ENCODE measurements around the gene STRA8. TPM values are rescaled to one million over a fixed set of nuclear protein-coding genes. Genes with fewer than 3 reads are reported as not detected.

The STRA8 gene
- total RNA-seq, 1 experiment from 2014 or later, result not detected

DNA sequence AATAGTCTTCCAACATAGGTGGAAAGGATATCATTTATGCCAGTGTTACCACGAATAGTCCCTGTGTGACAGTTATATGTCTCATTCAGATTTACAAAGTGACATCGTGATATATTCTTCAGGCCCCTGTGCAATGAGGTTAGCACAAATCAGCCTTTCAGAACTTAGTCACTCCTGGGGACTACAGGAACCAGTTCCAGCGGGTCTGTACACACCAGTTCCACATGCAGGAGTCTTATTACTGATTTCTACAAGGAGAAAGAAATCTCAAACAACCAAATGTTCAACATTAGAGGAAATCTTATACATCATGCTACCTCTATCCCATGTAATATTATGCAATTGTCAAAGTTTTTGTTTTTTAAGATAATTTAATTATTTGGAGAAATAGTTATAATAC is 17.9 kb upstream of the STRA8 start:
- Mint-ChIP-seq H3K36me3 (ENCODE audit: insufficient read depth in 1 of 3, low read depth in 3 of 3) (no peaks in the 10 kb centered on the region), H3K4me3 (no peak overlapping the region), H3K27me3 (ENCODE audit: low read depth) (peaks cover 4% of the 10 kb centered on the region), H3K4me1 (peaks cover 8 to 17% of the 10 kb centered on the region in 2 experiments), H3K9me3 (no peaks in the 10 kb centered on the region), H3K27ac (no peak overlapping the region)
- WGBS (ENCODE audit: extremely low coverage, insufficient read length, low lambda C conversion rate), result no CpG with 5 or more reads among the region's 3 CpGs
- H4K91ac ChIP-seq (ENCODE audit: insufficient read length, low read depth, low read length), result no peak overlapping the region
- H3K14ac ChIP-seq (ENCODE audit: insufficient read depth, low read length), result no peak overlapping the region
- no peak overlapping the region for H2BK5ac ChIP-seq (ENCODE audit: insufficient read length, low read length)
- no peak overlapping the region for H2BK120ac ChIP-seq (ENCODE audit: low read depth, low read length, poor library complexity, severe bottlenecking)
- H3K4ac ChIP-seq (ENCODE audit: low read depth, low read length), result no peak overlapping the region
- no peak overlapping the region for H3K27ac ChIP-seq (ENCODE audit: insufficient read length, low read depth, low read length)
- H3K56ac ChIP-seq (ENCODE audit: insufficient read length, low read depth, low read length), result no peak overlapping the region
- H2BK20ac ChIP-seq (ENCODE audit: low read depth, low read length, poor library complexity, severe bottlenecking), result no peak overlapping the region
- no peaks in the 10 kb centered on the region for H3K79me2 ChIP-seq (ENCODE audit: insufficient read depth, low read length)
- H3K23me2 ChIP-seq (ENCODE audit: insufficient read length, low read depth, low read length, poor library complexity, severe bottlenecking), result peaks cover 8% of the 10 kb centered on the region
- no peak overlapping the region for H3K18ac ChIP-seq (ENCODE audit: insufficient read length, low read depth, low read length)
- no peaks in the 10 kb centered on the region for H3K9me3 ChIP-seq (ENCODE audit: control insufficient read depth, low read depth, low read length)
- H4K20me1 ChIP-seq (ENCODE audit: control insufficient read depth, insufficient read depth, insufficient read length), result no peaks in the 10 kb centered on the region
- no peak for DNase-seq
- H4K5ac ChIP-seq (ENCODE audit: insufficient read length, low read depth, low read length), result no peak overlapping the region
- H3K4me1 ChIP-seq (ENCODE audit: insufficient read depth, low read length), result no peaks in the 10 kb centered on the region
- H3K79me1 ChIP-seq (ENCODE audit: insufficient read depth, low read depth, low read length, poor library complexity, severe bottlenecking), result no peaks in the 10 kb centered on the region
- H2AFZ ChIP-seq (ENCODE audit: low read length), result no peak overlapping the region
- H3K4me2 ChIP-seq (ENCODE audit: insufficient read depth, insufficient read length, low read length), result no peak overlapping the region
- no peak overlapping the region for H4K8ac ChIP-seq (replicated peaks; ENCODE audit: insufficient read length, low read depth, low read length)
- no peak overlapping the region for H3T11ph ChIP-seq (ENCODE audit: low read length)
- no peak overlapping the region for H2BK12ac ChIP-seq (ENCODE audit: insufficient read length, low read depth, low read length)
- TF ChIP-seq, protein P1, sequence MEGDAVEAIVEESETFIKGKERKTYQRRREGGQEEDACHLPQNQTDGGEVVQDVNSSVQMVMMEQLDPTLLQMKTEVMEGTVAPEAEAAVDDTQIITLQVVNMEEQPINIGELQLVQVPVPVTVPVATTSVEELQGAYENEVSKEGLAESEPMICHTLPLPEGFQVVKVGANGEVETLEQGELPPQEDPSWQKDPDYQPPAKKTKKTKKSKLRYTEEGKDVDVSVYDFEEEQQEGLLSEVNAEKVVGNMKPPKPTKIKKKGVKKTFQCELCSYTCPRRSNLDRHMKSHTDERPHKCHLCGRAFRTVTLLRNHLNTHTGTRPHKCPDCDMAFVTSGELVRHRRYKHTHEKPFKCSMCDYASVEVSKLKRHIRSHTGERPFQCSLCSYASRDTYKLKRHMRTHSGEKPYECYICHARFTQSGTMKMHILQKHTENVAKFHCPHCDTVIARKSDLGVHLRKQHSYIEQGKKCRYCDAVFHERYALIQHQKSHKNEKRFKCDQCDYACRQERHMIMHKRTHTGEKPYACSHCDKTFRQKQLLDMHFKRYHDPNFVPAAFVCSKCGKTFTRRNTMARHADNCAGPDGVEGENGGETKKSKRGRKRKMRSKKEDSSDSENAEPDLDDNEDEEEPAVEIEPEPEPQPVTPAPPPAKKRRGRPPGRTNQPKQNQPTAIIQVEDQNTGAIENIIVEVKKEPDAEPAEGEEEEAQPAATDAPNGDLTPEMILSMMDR (conservative IDR thresholded peaks at IDR 0.05), result no peak
- no peak overlapping the region for H3K9ac ChIP-seq (ENCODE audit: extremely low read depth, insufficient read length, low read length)
- no peak overlapping the region for H2AK5ac ChIP-seq (ENCODE audit: insufficient read length, low read length)
- H3K27me3 ChIP-seq (ENCODE audit: insufficient read depth, low read length), result no peaks in the 10 kb centered on the region
- H3K23ac ChIP-seq (ENCODE audit: insufficient read length, low read depth, low read length), result no peak overlapping the region
- H2BK15ac ChIP-seq (ENCODE audit: low read depth, low read length), result no peak overlapping the region

Data from H9 (cell line).